Astrocyte (in vitro differentiated cells and primary cell): ENCODE measurements around the gene KMT2C.

Source experiments
- CTCF ChIP-seq: IDR thresholded peaks from 2 replicates; pipeline ENCODE4 v1.5.1; 2011; ENCODE audit warnings: low read depth, mild to moderate bottlenecking, inconsistent platforms, low read length, moderate library complexity; ENCODE audit not compliant: insufficient read depth
- EZH2 ChIP-seq: IDR thresholded peaks from 2 replicates; pipeline ENCODE4 v1.6.1; 2012; ENCODE audit warnings: mild to moderate bottlenecking, low read length, inconsistent platforms; ENCODE audit not compliant: insufficient read depth

- TF ChIP-seq CTCF (no peak), EZH2 (no peak)
Observed at GRCh38 chr7:152129682-152130081, 306.1 kb downstream of the KMT2C start.
